HG03469 (cell line): Measurements from ENCODE around the gene PSORS1C1.
"Not testable (repeated sequence)": the region's sequence is repeated elsewhere in the genome, so short reads cannot be mapped to it uniquely, and the experiment has no call there.

ENCODE experiments used
- ATAC-seq: cut with Tn5 transposase; IDR thresholded peaks from one replicate; pipeline ENCODE4 v1.9.1; 2021; ENCODE audit warnings: mild to moderate bottlenecking, moderate library complexity, moderate number of reproducible peaks; ENCODE audit not compliant: unreplicated experiment

Gene PSORS1C1

DNA sequence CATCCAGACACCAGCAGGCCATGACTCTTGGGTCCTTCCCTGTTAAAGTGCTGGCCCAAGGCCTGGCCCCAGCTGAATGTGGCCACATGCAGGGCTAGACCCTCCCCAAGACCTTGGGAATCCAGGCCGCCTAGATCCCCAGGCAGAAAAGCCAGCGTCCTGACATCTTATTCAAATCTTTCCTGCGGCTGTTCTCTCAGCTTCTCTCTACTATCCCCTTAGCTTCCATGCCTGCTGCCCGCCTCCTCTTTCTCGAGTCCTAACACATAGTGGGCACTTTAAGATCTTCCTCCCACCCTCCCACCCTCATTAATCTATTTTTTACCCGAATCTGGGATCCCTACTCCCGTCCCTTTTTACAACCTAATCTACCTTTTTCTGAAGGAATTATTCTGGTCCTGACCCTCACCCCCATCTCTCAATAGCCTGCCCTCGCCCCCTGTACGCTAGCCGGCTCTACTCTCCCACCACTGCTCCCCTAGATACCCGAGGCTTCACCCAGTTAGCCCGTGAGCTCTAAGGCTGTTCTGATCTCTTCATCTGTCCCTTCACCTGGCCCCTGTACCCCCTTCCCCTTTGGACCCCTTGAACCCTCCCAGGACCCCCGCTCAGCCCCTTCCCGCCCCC is 43.0 kb downstream of the PSORS1C1 start, which contains the start of gene CCHCR1:
TSS of gene CCHCR1 (minus strand) at position 290 of the 627 bp plus-strand sequence. CDS start at position 88, 202 bp downstream.
- no peak for ATAC-seq

DNA sequence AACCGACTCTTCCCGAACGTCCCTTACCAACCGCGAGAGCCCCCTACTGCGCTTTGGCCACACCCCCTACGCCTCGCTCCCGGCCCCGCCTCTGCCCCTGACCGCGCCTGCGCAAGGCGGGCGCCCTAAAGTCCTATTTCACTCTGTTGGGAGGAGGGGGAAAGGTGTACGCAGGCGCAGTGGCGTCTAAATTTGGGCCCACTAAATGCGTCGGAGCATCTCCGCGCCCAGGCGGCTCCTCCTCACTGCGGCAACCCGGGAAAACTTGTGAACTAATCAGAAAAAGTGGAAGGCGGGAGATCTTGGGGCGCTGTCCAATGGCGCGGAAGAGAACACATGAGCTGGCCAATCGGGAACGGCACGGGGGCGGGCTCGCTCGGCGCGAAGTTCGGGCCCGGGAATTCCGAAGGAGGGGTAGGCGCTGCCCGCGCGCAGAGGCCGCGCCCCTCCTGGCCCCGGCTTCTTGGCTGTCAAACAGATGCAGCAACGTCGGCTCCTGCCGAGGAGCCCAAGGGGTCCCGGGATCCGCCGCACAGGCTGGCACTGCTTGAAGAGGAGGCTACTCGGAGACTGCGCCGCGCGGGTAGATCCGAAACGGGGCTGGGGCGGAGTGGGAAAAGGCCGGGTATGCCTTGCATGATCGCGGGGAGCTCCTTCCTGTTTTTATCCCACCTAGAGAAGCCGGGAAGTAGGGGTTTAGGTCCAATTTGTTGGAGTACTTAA is 43.7 kb downstream of the PSORS1C1 start, which contains the start of gene TCF19:
TSS of gene TCF19 (plus strand) at position 450 of the 723 bp plus-strand sequence. CDS start 881 bp downstream, outside the sequence.
- peak; percentile 48 for ATAC-seq

DNA sequence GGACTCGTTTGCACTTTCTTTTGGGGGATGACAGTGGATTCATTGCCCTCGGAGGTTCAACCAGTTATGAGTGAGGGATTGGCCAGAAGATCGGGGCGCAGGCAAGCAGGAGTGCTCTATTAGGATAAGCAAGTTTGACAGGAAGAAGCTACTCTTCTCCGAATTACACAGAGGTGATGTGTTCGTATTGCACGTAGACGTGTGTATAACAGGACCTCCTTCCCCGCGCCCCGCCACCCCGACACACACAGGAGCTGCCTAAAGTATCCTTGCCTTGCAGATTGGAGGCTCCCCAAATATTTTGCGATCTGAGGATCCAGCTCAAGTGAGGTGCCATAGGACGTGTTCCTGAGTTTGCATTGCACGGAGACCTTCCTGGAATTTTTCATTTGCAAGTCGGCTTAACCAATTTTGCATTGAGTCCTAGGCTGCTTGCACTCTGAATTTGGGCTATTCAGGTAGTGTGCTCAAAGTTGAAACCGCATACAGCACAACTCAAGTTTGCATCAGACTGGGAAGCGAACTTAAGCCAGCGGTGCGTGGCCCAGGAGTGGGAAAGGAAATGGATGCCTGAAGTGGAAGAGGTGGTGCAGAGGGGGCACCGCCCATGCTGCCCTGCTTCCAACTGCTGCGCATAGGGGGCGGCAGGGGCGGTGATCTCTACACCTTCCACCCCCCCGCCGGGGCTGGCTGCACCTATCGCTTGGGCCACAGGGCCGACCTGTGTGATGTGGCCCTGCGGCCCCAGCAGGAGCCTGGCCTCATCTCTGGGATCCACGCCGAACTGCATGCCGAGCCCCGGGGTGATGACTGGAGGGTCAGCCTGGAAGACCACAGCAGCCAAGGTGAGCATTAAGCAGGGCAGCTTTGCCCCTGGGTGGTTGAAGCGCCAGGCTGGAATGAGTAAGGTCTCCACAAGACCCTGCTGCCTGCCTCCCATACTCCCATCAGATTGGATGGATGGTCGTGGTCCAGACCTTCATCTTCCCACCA is 44.6 kb downstream of the PSORS1C1 start:
- no peak for ATAC-seq

DNA sequence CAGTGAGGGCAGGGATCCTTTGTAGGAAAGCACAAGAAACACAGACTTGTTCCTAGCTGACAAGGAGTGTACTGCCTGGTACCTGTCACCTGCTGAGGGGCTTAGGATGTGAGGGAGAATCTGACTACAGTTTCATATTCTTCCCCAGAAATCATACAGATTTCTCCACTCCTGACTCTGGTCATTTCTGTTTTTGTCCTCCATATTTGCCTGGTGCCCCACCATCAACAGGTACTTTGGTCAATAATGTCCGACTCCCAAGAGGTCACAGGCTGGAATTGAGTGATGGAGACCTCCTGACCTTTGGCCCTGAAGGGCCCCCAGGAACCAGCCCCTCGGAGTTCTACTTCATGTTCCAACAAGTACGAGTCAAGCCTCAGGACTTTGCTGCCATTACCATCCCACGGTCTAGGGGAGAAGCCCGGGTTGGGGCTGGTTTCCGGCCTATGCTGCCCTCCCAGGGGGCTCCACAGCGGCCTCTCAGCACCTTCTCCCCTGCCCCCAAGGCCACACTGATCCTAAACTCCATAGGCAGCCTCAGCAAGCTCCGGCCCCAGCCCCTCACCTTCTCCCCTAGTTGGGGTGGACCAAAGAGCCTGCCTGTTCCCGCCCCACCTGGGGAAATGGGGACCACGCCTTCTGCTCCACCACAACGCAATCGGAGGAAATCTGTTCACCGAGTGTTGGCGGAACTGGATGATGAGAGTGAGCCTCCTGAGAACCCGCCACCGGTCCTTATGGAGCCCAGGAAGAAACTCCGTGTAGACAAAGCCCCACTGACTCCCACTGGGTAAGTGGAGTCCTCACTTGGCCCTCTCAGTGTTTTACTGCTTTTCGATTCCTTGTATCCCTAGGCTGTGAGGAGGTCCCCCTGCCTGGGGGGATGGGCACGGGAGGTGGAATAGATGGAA is 46.9 kb downstream of the PSORS1C1 start:
- no peak for ATAC-seq

DNA sequence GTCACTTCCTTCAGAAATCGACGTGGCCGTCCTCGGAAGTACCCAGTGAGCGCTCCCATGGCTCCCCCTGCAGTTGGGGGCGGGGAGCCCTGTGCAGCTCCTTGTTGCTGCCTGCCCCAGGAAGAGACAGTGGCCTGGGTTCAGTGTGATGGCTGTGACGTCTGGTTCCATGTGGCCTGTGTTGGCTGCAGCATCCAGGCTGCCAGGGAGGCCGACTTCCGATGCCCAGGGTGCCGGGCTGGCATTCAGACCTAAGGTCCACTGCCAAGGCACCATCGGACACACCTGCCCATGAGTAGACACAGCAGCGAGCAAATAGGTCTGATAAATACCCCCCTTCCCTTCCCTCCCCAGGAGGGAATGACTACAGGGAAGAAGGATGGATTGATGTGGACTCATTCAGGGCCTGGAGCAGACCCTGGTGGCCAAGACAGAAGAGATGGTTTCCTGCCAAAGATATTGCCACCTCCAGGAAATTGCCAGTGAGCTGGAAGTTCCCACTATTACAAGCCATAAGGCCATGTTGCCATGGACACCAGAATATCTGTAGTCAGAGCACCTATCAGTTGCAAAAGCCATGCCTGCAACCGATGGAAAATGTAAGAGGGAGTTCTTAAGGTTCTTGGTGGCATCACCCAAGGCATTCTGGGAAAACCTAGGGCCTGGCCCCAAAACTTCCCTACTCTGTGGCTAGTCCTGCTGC is 48.0 kb downstream of the PSORS1C1 start:
- no peak for ATAC-seq

DNA sequence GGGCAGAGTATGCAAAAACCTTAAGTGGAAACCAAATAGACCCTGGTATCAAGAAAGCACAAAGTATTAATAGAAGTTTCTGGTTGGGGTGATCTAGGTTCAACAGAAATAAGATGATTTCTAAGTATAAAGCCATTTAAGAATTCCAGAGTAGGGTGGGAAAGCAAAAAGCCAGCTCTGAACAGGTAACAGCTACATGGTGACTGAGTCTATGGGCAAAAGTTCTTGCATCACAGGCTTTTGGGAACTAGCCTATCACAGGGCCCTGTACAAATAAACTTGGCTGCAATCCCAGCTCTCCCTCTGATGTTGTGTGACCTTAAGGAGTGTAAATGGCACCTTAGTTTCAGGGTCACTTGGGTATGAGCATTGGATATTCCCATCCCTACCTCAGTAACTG is 49.3 kb downstream of the PSORS1C1 start:
- no peak for ATAC-seq

DNA sequence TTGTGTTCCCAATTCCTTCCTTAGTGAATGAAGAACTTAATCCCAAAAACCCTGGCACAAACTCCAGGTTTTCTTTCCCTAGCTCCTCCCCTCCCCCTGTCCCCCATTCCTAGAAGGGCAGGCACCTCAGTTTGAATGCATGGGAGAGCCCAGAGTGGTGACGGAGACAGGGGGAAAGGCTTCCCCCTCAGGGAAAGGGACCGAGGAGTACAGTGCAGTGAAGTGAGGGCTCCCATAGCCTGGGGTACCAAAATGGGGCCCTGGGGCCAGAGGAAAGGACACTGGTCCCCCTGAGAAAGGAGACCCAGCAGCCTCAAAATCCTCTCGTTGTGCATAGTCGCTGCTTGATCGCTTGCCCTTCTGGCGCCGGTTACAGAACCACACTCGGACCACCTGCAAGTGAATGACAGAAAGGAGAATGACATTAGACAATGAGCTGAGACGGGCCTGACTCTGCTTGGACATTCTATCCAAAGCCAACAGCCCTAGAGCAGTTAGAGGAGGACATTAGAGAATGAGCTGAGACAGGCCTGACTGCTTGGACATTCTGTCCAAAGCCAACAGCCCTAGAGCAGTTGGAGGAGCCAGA is 50.0 kb downstream of the PSORS1C1 start:
- peak; percentile 15 for ATAC-seq

DNA sequence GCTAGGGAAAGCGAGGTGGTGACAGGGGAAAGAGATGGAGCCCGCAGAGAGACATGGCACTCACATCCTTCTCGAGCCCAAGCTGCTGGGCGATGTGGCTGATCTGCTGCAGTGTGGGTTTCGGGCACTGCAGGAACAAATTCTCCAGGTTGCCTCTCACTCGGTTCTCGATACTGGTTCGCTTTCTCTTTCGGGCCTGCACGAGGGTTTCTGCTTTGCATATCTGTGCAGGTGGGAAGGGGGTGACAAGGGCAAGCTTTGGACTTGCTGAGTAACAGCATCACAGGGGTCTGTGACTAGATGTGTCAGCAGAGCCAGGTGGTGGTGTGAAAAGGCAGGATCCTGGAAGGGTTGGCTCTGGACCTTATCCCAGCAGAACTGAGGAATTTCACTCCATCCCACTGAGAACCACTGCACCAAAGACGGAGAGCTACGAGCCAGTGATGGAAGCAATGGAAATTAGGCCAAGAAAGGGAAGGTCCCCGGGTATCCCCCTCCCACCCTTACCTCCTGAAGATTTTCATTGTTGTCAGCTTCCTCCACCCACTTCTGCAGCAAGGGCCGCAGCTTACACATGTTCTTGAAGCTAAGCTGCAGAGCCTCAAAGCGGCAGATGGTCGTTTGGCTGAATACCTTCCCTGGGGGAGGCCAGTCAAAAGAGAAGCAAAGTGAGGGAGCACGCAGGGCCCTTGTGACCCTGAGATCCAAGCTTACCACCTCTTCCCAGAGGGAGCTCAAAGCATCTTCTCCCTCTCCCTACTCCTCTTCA is 50.6 kb downstream of the PSORS1C1 start:
- peak; percentile 47 for ATAC-seq

DNA sequence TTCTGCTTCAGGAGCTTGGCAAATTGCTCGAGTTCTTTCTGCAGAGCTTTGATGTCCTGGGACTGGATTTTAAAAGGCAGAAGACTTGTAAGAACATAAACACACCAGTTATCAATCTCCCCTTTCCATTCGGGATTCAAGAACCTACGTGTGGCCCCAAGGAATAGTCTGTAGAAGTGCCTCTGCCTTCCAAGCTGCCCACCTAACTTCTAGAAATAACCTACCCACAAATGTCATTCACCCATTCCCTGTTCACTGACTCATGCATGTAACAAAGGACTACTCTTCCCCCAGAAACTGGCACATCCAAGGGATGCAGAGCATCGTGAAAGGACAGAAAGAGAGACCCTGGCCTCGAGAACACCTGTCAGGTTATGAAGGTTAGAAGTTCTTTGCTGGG is 51.4 kb downstream of the PSORS1C1 start:
- no peak for ATAC-seq

DNA sequence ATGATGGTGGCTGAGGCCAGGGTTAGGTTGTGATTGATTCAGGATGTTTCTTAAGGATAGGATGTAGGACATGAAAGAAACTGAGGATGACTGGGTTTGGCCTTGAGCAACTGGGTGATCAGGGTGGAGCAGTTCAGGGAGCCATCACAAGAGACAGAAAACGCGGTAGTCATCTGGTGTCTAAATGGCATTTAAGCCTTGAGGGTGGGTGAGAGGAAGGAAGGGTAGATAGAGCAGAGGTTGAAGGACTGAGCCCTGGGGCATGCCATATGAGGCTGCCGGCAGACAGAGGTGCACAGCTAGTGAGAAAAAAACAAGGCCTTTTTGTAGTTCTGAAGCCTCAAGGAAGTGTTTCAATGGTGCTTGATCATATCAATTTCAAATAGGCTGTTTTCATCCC is 54.0 kb downstream of the PSORS1C1 start:
- ATAC-seq = no peak

DNA sequence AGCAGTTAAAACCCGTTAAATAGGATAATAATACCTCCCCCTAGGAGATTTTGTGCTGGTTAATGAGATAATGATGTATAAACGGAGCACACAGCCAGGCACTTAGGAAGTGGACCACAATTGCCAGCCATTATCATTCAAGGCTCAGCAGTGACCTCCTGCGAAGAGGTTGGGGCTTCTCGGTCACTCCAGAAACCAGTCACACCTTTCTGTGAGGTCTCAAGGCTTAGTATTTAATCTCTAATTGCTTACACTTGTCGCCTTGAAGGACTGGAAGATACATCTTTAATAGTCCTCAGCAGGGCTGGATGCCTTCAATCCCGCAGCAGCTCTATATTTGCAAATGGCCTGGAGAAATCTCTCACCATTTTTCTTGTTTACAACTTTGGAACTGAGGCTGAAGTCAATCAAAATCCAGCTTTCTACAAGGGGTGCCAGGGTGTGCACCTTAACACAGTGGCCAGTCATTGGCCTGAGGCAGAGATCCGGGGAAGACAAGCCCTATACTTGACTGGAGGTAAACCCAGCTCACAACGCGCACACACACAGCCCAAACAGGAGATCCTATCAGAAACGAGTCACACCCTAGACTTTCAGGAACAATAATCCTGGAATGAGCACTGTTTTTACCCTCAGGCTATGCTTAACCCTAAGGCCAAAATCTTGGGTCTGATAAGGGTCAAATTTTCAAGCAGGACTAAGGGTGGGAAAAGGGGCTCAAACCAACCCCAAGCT is 54.7 kb downstream of the PSORS1C1 start:
- ATAC-seq = no peak

DNA sequence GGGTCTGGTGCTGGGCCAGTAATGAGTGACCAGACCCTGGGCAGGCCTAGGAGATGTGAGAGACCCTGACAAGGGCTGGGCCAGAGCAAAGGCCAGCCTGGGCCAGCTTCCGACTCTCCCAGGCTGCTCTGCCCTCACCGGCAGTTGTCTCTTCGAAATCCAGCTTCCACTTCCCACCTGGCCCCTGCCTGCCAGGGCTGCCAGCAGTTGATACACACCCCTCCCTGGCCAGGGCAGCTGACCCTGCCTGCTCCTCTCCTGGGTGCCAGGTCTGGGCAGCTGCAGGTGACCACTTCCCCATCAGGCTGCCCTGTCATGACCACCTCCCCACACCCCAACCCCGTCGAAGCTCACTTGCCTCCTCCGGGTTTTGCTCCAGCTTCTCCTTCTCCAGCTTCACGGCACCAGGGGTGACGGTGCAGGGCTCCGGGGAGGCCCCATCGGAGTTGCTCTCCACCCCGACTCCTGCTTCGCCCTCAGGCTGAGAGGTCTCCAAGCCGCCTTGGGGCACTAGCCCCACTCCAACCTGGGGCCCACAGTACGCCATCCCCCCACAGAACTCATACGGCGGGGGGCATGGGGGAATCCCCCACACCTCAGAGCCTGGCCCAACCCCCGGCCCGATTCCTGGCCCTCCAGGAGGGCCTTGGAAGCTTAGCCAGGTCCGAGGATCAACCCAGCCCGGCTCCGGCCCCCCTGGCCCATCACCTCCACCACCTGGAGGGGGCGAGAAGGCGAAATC is 55.4 kb downstream of the PSORS1C1 start:
- ATAC-seq = not testable (repeated sequence)

DNA sequence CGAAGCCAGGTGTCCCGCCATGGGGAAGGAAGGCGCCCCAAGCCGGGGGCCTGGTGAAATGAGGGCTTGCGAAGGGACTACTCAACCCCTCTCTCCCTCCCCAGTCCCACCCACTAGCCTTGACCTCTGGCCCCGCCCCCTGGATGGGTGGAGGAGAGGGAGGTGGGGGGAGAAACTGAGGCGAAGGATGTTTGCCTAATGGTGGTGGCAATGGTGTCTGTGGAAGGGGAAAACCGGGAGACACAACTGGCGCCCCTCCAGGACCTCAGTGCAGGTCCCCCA is 55.9 kb downstream of the PSORS1C1 start, which contains the start of gene POU5F1:
TSS of gene POU5F1 (minus strand) at position 83 of the 282 bp plus-strand sequence. CDS start at position 21, 62 bp downstream.
- ATAC-seq = no peak

DNA sequence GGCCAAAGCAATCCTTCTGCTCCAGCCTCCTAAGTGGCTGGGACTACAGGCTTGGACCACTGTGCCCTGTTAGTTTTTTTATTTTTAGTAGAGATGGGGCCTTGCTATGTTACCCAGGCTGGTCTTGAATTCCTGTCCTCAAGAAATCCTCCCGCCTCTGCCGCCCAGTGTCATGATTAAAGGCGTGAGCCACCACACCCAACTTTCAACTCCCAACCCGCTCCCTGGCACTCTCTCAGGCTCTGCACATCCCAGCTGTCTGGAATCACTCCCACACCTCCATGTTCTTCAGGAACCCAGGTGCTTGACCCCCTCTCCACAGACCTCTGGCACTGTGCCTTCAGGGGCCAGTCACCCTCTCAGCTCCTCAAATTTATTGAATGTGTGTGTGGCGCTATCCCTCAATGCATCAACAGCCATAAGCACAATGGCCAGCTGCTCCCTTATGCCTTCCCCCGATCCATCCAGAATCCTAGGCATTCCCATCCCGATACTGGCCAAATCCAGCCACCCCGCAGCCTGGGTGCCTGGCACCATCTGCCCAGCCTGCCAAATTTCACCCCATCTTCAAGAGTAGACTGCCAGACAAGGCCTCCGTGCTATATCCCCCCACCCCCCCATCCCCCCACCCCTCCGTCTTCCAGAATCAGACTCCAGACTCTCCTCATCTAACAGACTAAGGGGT is 56.5 kb downstream of the PSORS1C1 start:
- no peak for ATAC-seq

DNA sequence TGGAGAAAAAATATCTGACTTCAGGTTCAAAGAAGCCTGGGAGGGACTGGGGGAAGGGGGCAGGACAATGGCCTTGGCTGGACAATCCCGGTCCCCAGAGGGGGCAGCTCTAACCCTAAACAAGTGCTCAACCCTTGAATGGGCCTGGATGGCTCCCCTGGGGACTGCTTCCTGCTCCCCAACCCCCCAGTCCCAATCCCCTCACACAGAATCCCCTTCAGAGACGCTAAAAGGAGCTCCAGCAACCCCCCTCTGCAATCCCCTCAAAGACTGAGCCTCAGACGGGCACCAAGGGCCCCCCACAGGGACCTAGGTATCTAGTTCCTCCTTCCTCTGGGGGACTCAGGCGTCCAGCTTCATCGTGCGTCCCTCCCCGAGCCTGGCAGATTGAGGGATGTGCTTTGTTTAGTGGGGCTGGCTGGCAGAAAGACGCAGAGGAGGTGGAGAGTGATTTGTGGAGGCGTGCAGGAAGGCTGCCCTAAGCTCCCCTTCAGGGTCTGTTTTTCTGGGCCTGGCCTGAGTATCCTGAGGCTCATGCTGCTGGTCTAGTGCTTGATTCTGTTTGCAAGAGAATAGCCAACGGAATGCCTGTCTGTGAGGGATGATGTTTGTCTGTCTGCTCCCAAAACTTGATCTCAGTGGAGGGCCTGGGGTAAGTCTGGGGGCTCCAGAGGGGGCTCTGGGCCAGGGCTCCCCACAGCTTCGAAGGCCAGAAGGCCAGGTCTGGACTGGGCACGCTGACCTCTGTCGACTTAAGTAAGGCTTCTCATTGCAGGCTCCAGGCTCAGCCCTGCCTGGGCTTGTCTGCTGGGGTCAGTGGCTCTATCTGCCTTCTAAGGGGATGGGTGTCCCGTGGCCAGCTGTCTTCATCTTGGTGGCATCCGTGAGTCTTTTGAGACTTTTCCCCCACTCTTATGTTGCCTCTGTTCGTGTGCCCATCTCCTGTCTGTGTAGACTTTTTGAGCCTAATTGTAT is 57.6 kb downstream of the PSORS1C1 start:
- no peak for ATAC-seq
